PC-9 (cell line): Measurements from ENCODE around the gene ACTA1.

Experiments used
- CTCF ChIP-seq: fragments of 200-600 bp; sonication (generic); conservative IDR thresholded peaks from 2 replicates; pipeline ENCODE4 v1.6.1; 2017; ENCODE audit warnings: mixed run types, antibody characterized with exemption, mild to moderate bottlenecking, moderate library complexity
- EZH2 ChIP-seq: fragments of 200-600 bp; sonication (generic); IDR thresholded peaks from 2 replicates; pipeline ENCODE4 v1.8.0; 2017; ENCODE audit warnings: antibody characterized with exemption, low read depth

GRCh38 chr1:229445828-229446227, 11.9 kb upstream of the ACTA1 start:
- TF ChIP-seq CTCF: no peak
- TF ChIP-seq EZH2: no peak
